Measurements from ENCODE around the gene HPCA.
A peak's percentile ranks its signal among the peaks of the same experiment; 100 is the strongest.

The HPCA gene

GRCh38 chr1:32895325-32896215, 9.3 kb downstream of the HPCA start:
- Histone ChIP-seq H3K4me3 (no peak overlapping the region), H3K27me3 (peaks cover 0 to 47% of the 10 kb centered on the region in 2 donors), H3K4me1 (peaks cover 0 to 28% (median 17%) of the 10 kb centered on the region in 4 donors), H3K27ac (no peak overlapping the region), H3K9me3 (no peaks in the 10 kb centered on the region), H3K36me3 (peaks cover 0 to 17% (median 0%) of the 10 kb centered on the region in 3 donors)
- no peak for TF ChIP-seq CTCF (IDR thresholded peaks at IDR 0.05)
- intact Hi-C loops (cut with DNase I; ENCODE audit: low total_unique reads): no loop called here
- DNase-seq: peak in 1 of 2 donors; percentile 57

- H3K27me3 ChIP-seq: peaks cover 0 to 43% of the 10 kb centered on the region in 2 donors
- no peak overlapping the region for H3K4me3 ChIP-seq
- intact Hi-C loops (cut with DNase I; ENCODE audit: low total_unique reads): no loop called here
- peaks cover 0 to 17% (median 0%) of the 10 kb centered on the region in 3 donors for H3K36me3 ChIP-seq
- no peaks in the 10 kb centered on the region for H3K9me3 ChIP-seq
- peak in 1 of 2 donors; percentile 40 for DNase-seq
- no peak for TF ChIP-seq CTCF (IDR thresholded peaks at IDR 0.05)
- H3K27ac ChIP-seq: no peak overlapping the region
- H3K4me1 ChIP-seq: peaks cover 0 to 35% (median 23%) of the 10 kb centered on the region in 4 donors
Measured at GRCh38 chr1:32896451-32896850, 10.2 kb downstream of the HPCA start.

GRCh38 chr1:32897082-32898049, 11.1 kb downstream of the HPCA start:
- H3K27me3 ChIP-seq: peaks cover 0 to 41% of the 10 kb centered on the region in 2 donors
- intact Hi-C loops (cut with DNase I; ENCODE audit: low total_unique reads): no loop called here
- H3K4me3 ChIP-seq: no peak overlapping the region
- DNase-seq: no peak
- H3K4me1 ChIP-seq: peaks cover 0 to 41% (median 25%) of the 10 kb centered on the region in 4 donors
- peaks cover 0 to 17% (median 0%) of the 10 kb centered on the region in 3 donors for H3K36me3 ChIP-seq
- no peak overlapping the region for H3K27ac ChIP-seq
- TF ChIP-seq CTCF (IDR thresholded peaks at IDR 0.05): no peak
- H3K9me3 ChIP-seq: no peaks in the 10 kb centered on the region

- Histone ChIP-seq H3K9me3 (no peaks in the 10 kb centered on the region), H3K4me1 (peaks cover 0 to 35% (median 21%) of the 10 kb centered on the region in 4 donors), H3K27ac (no peak overlapping the region), H3K27me3 (peaks cover 0 to 35% of the 10 kb centered on the region in 2 donors), H3K36me3 (peaks cover 0 to 17% (median 0%) of the 10 kb centered on the region in 3 donors), H3K4me3 (no peak overlapping the region)
- TF ChIP-seq CTCF (IDR thresholded peaks at IDR 0.05): no peak
- DNase-seq: no peak
- intact Hi-C loops (cut with DNase I; ENCODE audit: low total_unique reads): no loop called here
Measured at GRCh38 chr1:32898056-32898455, 11.8 kb downstream of the HPCA start.

- no peak overlapping the region for H3K27ac ChIP-seq
Measured at GRCh38 chr1:32898958-32899357, 12.7 kb downstream of the HPCA start.

More at GRCh38 chr1:32898958-32899357, 12.7 kb downstream of the HPCA start:
- DNase-seq: no peak
- H3K4me1 ChIP-seq: peaks cover 0 to 26% (median 13%) of the 10 kb centered on the region in 4 donors
- peaks cover 0 to 17% (median 0%) of the 10 kb centered on the region in 3 donors for H3K36me3 ChIP-seq
- H3K27me3 ChIP-seq: peaks cover 0 to 26% of the 10 kb centered on the region in 2 donors
- no peaks in the 10 kb centered on the region for H3K9me3 ChIP-seq
- intact Hi-C loops (cut with DNase I; ENCODE audit: low total_unique reads): no loop called here
- no peak overlapping the region for H3K4me3 ChIP-seq
- no peak for TF ChIP-seq CTCF (IDR thresholded peaks at IDR 0.05)
